T-helper 1 cell treated with Interleukin-12 subunit alpha and Interleukin-12 subunit beta and Interleukin-4 antibody, amounts not matched to agents 30 ng/mL and 1 ng/mL, for 36 hours (primary cell): ENCODE measurements around the gene MUCL3. TPM values are rescaled to one million over a fixed set of nuclear protein-coding genes. Genes with fewer than 3 reads are reported as not detected.
"Not testable (repeated sequence)": the region's sequence is repeated elsewhere in the genome, so short reads cannot be mapped to it uniquely, and the experiment has no call there.

Source experiments
- intact Hi-C: fragments of 100-400 bp; cut with micrococcal nuclease; formaldehyde crosslinking; loops from one replicate; pipeline ENCODE4 v1.15.1; 2024
- total RNA-seq: library from RNA; stranded (reverse); gene quantifications from 2 replicates; pipeline ENCODE4 v1.2.3, GENCODE V29; 2022

The MUCL3 gene
- total RNA-seq, 1 donor from 2014 or later = not detected

DNA sequence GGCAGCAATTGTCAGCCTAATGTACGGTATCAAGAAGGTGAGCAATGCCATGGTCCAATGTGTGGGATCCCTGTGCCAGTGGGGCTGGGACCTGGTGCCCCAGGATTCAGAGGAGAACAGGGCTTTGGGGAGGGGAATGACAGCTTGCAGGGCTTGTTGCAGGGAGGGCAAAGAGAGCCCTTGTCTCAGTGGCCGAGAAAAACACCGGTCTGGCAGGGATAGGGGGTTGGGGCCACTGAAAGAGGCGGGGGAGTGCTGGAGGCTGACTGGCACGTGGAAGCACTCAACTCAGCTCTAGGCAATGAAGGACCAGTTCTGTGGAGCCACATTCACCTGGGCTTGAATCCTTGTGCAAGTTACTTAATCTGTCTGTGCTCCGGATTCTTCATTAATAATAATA is 3.5 kb upstream of the MUCL3 start:
- intact Hi-C loops = no loop called here

DNA sequence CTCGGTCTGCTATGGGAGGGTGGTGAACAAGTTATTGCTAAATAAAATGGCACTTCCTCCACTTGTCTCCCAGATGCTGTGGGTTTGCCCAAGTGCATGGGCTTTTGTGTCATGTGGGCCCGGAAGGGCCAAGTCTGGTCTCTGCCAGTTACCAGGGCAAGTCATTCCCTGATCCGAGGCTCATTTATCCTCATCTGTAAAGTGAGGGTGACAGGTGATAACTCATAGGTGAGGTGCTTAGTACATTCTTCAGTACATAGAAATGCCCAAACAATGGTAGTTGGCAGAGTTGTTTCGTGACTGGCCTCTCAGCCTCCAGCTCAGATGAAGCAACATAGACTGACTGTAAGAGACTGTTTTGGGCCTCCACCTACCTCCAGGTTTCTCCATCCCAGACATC is 2.0 kb upstream of the MUCL3 start:
- intact Hi-C loops = no loop called here

DNA sequence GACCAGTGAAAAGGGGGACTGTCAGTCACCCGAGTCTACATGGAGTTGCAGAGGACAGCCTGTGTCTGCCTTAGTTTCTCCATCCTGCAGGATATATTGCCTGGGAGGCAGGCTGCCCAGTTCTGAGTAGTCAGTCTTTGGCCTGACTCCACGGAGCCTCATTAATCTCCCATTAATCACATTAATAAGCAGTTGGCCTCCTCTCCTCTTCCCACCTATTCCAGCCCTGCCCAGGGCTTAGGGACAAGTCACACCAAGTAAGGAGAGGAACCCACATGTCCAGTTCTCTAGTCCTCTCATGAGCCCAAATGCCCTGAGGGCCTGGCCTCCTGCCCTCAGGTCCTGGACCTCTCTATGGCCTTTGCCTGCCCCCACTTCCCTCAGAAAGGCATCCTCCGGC is 1.3 kb upstream of the MUCL3 start:
- intact Hi-C loops = no loop called here

DNA sequence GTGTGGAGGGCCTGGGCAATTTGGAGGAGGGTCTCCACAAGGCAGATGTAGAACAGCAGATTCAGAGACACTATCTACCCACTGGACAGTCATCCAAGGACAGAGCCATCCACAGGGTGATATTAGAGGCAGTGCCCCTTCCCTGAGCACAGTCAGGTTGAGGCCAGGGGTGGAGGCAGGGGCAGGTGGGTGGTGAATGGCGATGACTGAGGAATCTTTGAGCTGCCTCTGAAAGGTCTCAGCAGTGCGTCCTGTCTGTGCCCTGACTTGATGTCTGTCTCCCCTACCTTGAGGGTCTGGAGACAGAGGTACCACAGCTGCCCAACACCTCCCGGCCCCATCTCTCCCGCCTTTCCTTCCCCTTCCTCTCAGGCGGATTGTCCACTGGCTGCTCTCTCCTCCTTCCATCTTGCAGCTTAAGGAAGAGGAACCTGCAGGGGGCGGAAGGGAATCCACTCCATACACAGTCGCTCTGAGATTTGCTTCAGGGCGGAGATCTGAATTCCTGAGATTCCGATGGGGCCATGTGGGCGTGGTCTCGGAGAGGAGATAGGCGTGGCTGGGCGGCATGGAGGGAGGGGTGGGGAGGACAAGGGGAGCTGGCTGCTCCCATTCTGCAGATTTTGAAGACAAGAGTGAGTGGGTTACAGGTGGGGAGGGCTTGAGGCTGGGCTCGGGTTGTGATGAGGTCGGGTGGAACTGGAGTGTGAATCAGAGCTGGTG is 1.7 kb downstream of the MUCL3 start:
- intact Hi-C loops = no loop called here

DNA sequence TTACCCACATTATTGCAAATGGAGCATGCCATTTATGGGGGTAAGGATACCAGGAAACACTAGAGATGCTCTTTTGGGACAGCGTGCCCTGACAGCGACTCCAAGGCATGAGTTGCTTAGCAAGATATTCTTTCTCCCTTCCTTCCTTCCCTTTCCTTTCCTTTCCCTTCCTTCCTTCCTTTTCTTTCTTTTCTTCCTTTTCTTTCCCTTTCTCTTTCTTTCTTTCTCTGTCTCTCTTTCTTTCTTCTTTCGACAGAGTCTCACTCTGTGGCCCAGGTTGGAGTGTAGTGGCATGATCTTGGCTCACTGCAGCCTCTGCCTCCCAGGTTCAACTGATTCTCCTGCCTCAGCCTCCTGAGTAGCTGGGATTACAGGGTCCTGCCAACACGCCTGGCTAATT is 3.3 kb downstream of the MUCL3 start:
- intact Hi-C loops = no loop called here

DNA sequence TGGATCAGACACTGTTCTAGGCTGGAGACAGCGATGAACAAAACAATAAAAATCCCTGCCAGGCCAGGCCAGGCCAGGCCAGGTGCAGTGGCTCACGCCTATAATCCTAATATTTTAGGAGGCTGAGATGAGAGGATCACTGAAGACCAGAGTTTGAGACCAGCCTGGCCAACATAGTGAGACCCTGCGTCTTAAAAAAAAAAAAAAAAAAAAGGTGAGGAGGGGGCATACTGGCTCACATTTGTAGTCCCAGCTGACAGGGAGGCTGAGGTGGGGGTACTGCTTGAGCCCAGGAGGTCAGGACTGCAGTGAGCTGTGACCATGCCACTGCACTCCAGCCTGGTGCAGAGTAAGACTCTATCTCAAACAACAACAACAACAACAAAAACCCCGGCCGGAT is 4.5 kb downstream of the MUCL3 start:
- intact Hi-C loops = no loop called here

DNA sequence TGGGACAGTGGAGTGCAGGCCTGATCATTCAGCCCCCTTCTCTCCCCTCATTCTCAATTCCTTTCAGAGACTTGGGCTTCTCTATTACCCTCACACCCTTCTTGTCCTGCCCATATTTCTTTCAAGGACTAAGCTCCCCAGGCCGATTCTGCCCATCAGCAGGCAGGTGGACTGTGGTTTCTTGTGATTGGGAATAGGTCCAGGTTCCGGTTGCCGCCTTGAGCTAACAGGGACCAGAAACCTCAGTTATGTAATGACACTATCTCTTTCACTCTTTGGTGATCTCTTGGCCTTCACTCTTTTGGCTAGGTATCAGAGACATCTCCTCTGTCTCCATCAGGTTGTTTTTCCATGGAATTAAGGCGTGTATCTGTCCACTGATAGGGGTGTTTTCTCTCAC is 6.5 kb downstream of the MUCL3 start:
- intact Hi-C loops = no loop called here

DNA sequence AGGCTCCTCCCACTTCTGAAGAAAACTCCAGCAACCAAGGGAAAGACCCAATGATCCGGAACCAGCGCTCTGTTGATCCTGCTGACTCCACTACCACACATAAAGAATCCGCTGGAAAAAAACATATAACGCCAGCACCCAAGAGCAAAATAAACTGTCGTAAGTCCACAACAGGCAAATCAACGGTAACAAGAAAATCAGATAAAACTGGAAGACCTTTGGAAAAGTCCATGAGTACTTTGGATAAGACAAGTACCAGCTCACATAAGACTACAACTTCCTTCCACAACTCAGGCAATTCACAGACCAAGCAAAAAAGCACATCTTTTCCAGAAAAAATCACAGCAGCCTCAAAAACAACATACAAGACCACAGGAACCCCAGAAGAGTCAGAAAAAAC is 8.0 kb downstream of the MUCL3 start:
- intact Hi-C loops = no loop called here

DNA sequence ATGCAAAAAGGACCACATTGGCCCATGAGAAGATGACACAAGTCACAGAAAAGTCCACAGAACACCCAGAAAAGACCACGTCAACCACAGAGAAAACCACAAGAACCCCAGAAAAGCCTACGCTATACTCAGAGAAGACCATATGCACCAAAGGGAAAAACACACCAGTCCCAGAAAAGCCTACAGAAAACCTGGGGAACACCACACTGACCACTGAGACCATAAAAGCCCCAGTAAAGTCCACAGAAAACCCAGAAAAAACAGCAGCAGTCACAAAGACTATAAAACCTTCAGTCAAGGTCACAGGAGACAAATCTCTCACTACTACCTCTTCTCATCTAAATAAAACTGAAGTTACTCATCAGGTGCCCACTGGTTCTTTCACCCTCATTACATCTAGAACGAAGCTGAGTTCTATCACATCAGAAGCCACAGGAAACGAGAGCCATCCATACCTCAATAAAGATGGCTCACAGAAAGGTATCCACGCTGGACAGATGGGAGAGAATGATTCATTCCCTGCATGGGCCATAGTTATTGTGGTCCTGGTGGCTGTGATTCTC is 11.2 kb downstream of the MUCL3 start:
- intact Hi-C loops = no loop called here

DNA sequence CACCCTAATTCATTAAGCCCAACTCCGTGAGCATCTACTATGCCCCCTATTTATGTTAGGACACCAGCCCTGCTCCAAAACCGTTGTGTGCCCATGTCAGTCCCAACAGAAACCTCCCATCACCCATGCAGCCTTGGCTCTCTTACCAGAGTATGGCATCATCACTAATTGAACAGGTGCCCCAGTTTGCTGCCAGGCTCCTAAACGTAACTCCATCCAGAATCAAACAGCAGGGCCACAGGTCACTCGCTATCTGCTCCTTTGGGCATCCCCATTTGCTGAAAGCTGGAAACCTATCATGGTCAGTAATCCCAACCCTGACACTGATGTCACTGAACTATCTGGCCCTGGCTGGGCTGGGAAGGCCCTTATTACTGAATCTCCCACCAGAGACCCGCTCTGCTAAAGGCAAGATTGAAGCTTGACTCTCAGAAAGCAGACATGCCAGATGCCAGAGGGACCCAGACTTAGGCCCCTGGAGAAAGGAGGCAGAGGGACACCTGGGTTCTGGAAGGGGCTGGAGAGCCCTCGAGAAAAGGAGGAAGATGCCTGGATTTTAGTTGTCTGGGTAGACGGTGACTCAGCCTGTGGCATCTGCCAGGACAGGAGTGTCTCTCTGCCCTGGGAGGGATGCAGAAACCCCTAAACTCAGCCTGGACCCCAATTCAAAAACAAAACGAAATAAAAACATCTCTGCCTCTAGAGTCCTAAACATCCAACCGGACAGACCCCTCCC is 14.0 kb downstream of the MUCL3 start:
- intact Hi-C loops = loop anchor here (1.0 kb wide), 1 partner anchor 10 kb away; no protein-coding TSS in a partner anchor

DNA sequence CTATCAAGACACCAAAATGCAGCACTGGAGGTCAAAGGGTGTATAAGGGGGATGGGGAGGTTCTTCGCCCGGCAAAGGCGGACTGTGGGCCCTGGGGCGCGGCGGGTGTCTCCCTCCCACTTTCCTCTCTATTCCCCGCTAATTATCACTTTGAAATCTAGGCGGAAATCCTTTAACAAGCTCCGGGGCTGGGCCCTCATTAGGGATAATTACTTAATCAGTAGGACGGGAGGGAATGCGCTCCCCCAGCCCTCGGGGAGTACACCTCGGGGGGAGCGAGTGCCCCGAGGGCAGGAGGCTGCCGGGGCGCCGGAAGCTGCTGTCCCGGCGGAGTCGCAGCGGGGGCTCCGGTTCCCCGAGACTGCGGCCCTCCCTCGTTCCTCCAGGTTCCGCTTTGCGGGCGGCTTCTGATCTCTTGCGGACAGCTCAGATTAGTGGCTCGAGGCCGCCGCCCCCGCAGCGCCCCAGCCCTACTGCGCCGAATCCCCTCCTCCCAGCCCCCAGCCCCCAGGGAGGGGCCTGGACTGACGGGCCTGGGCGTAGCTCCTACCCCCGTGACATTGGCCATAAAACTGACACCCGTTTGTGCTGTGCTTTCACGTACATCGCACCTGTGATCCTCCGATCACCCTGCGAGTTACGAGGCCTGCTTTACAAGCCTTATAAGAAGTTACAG is 14.7 kb downstream of the MUCL3 start:
- intact Hi-C loops = loop anchor here (1.0 kb wide), 1 partner anchor 9 kb away; no protein-coding TSS in a partner anchor

DNA sequence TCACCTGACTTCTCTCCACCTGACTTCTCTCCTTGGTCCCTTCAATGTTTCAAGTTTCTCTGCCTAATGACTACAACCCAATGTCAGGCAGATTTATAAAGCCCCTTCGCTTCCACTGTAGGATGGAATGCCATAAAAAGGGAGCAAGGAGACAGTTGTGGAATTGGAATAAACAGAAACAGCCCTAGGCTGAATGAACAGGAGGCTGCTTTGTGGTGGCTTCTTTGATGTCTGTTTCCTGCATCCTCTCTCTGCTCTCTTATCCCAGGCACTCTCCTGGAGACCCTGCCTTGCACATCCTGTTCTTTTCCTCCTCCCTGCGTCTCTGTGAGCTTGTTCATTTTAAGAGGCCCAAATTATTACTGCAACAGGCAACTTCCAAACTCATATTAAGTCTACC is 16.9 kb downstream of the MUCL3 start:
- intact Hi-C loops = no loop called here

DNA sequence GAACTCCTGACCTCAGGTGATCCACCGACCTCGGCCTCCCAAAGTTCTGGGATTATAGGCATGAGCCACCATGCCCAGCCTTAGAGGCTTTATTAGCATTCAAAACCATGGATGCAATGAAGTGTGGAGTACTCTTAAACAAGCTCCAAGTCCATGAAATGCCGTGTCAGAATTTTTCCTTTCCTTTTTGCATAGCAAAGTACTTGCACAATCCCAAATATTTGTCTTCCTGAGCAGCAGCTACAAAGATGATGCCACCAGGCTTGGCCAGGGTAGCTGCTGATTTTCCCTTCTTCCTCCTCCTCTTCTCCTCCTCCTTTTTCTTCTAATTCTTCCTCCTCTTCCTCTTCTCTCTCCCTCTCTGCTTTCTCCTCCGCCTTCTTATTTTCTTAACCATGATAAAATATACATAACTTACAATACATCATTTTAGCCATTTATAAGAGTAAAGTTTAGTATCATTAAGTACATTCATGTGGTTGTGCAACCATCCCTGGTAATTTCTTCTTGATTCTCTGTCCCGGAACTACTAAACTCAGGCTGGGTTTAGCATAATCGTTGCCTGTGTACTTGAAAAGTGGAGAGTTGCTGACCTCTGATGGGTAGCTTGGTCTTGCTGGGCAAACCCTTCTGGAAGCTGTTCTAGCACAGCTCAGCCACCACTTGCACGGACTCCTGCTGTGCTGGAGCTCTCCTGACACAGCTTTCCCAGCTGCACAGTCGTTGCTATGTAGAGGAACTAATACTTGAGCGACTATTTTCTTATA is 20.3 kb downstream of the MUCL3 start:
- intact Hi-C loops = no loop called here

DNA sequence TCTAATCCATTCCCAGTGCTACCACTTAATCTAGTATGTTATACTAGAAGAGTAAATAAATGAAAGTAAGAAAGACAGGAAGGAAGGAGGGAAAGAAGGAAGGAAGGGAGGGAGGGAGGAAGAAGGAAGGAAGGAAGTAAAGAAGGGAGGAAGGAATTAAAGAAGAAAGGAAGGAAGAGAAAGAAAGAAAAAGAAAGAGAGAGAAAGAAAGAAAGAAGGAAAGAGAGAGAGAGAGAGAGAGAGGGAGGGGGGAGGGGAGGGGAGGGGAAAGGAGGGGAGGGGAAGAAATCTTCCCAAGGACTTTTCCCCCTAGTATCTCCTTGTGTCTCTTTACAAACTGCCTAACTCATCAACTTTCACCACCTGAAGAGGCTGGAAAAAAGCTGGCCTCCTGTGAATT is 21.9 kb downstream of the MUCL3 start:
- intact Hi-C loops = no loop called here

DNA sequence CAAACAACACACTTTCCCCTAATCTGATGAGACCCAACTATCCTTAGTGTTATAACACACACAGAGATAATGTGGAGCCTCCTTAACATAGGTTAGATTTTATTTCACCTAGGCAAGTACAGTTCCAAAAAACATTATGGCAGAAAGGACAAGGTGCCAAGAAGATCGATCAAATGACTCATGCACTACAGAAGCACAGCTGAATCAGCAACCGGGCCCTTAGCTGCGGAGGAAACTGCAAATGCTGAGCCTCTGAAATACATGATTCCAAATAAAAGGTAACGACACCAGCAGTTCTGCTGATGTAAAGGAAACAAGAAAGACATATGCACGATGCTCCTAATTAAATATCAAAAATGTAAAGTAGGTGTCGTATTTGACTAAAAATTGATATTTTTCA is 22.9 kb downstream of the MUCL3 start:
- intact Hi-C loops = loop anchor here (1.0 kb wide), 1 partner anchor 8 kb away; no protein-coding TSS in a partner anchor

DNA sequence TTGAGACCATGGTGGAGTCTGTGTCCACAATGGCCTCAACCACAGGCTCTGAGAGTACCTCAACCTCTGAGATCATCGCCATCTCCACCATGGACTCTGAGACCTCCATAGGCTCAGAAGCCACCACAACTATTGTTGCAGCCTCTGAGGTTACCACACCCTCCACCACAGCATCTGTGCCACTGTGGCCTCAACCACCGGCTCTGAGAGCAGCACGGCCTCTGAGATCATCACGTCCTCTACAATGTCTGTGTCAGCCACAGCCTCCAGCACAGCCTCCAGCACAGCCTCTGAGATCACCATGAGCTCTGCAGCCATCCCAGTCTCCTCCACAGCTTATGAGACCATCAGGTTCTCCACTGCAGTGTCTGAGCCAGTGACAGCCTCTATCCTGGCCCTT is 23.3 kb downstream of the MUCL3 start:
- intact Hi-C loops = loop anchor here (1.0 kb wide), 1 partner anchor 9 kb away; no protein-coding TSS in a partner anchor

DNA sequence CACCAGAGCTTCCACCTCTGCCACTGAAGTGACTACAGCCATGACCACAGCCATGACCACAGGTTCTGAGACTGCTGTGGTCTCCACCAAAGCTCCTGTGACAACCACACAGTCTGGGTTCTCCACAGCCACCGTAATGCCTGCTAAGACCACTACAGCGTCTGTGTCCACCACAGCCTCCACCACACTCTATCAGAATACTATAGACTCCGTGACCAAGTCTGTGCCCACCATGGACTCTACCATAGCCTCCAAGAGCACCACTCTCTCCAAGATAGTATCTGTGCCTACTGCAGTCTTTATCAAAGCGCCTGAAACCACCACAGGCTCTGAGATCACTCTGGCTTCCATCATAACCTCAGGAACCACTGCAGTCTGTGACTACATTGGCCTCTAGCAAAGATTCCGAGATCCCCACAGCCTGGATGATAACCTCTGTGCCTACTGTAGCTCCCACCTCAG is 24.4 kb downstream of the MUCL3 start:
- intact Hi-C loops = no loop called here

DNA sequence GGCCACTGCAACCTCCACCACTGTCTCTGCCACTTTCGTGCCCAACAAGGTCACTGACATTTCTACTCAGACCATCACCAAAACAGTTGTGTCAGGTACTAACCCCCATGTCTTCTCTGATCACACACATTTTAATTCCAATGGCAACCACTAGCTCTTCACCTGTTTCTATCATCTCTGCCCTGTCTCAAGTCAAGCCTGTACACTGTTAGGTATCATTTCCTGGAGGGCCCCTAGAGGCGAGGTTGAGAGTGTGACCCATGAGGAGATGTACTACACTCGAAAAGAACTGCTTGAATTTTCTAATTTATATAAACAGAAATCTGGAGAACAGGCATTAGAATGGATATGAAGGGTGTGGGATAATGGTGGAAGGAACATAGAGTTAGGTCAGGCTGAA is 25.4 kb downstream of the MUCL3 start:
- intact Hi-C loops = no loop called here

DNA sequence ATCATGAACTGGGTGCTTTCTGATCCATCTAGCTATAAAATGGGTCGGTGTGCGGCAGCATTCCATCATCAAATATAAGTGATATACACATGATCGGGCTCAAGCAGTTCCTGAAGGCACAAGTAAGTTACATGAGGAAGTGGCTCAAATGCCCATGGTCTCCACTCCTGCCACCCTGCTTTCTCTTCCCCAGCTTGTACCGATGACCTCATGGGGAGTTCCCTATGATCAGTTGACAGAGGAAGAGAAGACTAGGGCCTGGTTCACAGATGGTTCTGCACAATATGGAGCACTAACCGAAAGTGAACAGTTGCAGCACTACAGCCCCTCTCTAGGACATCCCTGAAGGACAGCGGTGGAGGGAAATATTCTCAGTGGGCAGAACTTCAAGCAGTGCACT is 28.4 kb downstream of the MUCL3 start:
- intact Hi-C loops = not testable (repeated sequence)

DNA sequence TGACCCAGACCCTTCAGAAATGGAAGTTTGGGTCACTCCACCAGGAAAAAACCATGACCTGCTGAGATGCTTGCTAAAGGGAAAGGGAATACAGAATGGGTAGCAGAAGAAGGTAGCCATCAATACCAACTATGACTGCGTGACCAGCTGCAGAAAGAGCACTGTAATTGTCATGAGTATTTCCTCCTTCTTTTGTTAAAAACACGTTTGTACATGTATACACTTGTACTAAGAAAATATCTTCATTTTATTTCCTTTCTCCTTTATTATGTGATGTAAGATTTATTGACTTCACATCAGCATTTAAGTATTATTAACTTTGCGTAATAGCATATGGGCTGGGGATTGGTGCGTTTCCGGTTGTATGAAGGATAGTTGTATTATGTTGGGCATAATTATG is 30.2 kb downstream of the MUCL3 start:
- intact Hi-C loops = no loop called here

DNA sequence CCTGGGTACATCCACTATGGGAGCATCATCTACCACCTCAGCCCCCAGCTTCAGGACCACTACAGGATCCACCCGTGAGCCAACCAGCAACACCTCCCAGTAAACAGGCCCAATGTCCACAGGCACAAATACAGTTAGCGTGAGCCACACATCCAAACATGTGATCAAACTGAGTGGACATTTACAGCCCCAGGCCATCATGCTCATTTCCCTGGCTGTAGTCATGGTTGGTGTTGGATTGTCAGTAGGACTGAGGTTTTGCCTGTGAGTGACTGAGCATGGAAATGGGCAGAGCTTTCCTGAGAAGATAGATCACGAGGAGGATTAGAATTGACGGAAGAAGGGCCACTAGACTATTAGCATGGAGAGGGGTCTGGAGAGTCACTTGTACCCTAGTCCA is 32.0 kb downstream of the MUCL3 start:
- intact Hi-C loops = no loop called here
